Retinal pigment epithelial cell (primary cell): ENCODE measurements around the gene RFNG.
A peak's percentile ranks its signal among the peaks of the same experiment; 100 is the strongest.

Source experiments
- DNase-seq: peaks from one replicate; pipeline ENCODE4 v3.0.0-alpha.2; 2010; ENCODE audit warnings: low read depth
- H3K4me3 ChIP-seq: 2 replicates; pipeline ENCODE4 v1.5.1; 2011; ENCODE audit warnings: mild to moderate bottlenecking, low read length, control low read depth, moderate library complexity
- TF ChIP-seq, protein P1 (sequence below): conservative IDR thresholded peaks from 2 replicates; pipeline ENCODE4 v1.5.1; 2011; ENCODE audit warnings: low read depth, low read length, control low read depth, inconsistent platforms

Gene RFNG

DNA sequence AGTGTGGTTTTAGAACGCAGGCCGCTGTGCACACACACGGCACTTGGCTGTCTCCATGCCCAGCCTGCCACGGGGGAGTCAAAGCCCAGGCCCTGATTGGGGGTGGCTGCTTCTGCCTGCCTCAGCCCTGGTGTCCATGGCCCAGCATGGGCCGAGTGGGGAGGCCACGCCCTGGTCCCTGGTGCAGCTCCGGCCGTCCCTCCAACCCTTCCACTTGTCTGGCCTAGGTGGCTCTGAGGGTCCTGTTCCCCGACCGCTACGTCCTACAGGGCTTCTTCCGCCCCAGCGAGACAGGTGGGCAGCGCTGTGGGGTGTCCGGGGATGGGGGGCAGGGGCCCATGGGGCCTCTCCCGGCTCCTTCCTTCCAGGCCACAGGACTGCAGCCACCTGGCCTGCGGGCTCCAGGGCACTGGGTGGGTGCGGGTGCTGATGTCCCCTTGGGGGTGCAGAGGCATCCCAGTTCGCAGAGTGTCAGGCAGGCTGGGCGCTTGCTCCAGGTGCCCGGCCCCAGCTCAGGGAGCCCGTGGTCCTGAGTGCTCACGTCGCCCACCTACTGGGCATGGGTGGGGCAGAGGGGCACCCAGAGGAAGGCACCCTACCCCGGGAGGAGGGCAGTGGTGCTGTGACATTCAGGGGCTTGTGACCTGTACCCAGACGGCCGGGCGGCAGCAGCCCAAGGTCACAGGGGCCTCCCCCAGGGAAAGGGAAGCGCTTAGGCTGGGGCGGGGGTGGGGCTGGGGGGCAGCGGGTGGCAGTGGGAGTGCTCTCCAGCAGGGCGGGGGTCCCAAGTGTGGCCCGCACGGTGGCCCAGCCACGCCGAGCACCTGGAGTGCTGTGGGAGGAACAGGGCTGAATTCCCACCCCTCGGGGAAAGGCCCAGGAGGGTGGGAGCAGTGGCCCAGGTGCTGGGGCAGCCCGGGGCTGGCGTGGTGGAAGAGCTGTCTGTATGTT, 40.8 kb downstream of the RFNG start:
- TF ChIP-seq, protein P1, sequence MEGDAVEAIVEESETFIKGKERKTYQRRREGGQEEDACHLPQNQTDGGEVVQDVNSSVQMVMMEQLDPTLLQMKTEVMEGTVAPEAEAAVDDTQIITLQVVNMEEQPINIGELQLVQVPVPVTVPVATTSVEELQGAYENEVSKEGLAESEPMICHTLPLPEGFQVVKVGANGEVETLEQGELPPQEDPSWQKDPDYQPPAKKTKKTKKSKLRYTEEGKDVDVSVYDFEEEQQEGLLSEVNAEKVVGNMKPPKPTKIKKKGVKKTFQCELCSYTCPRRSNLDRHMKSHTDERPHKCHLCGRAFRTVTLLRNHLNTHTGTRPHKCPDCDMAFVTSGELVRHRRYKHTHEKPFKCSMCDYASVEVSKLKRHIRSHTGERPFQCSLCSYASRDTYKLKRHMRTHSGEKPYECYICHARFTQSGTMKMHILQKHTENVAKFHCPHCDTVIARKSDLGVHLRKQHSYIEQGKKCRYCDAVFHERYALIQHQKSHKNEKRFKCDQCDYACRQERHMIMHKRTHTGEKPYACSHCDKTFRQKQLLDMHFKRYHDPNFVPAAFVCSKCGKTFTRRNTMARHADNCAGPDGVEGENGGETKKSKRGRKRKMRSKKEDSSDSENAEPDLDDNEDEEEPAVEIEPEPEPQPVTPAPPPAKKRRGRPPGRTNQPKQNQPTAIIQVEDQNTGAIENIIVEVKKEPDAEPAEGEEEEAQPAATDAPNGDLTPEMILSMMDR: no peak
- no peak for DNase-seq
- no peak overlapping the region for H3K4me3 ChIP-seq

DNA sequence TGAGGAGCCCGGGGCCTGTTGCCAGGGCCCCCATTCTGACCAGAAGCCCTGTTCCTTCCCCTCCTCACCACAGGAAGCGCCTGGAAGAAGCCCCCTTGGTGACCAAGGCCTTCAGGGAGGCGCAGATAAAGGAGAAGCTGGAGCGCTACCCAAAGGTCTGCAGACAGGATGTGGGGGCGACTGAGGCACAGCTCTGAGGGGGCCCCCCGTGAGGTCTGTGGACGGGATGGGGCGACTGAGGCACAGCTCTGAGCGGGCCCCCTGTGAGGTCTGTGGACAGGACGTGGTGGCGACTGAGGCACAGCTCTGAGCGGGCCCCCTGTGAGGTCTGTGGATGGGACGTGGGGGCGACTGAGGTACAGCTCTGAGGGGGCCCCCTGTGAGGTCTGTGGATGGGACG, 42.2 kb downstream of the RFNG start:
- H3K4me3 ChIP-seq: no peak overlapping the region
- TF ChIP-seq, protein P1: no peak
- DNase-seq: no peak

DNA sequence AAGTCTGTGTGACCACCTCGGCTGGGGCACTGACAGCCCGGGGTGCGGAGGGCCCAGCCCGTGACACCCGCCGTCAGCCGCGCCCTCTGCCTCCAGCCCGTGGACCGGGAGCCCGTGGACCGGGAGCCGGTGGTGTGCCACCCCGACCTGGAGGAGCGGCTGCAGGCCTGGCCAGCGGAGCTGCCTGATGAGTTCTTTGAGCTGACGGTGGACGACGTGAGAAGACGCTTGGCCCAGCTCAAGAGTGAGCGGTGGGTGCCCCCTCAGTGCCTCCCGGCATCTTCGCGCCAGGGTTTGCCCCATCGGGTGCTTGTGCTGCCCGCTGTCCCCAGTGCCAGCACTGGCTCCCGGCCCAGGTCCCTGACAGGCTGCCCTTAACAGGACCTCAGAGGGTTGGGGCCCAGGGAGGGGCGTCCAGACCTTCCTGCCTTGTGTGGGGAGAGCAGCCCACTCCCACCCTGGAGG, 42.6 kb downstream of the RFNG start:
- DNase-seq: no peak
- H3K4me3 ChIP-seq: no peak overlapping the region
- TF ChIP-seq, protein P1: no peak

GRCh38 chr17:82008258-82008940, 43.2 kb downstream of the RFNG start:
- no peak overlapping the region for H3K4me3 ChIP-seq
- no peak for DNase-seq
- TF ChIP-seq, protein P1: no peak

DNA sequence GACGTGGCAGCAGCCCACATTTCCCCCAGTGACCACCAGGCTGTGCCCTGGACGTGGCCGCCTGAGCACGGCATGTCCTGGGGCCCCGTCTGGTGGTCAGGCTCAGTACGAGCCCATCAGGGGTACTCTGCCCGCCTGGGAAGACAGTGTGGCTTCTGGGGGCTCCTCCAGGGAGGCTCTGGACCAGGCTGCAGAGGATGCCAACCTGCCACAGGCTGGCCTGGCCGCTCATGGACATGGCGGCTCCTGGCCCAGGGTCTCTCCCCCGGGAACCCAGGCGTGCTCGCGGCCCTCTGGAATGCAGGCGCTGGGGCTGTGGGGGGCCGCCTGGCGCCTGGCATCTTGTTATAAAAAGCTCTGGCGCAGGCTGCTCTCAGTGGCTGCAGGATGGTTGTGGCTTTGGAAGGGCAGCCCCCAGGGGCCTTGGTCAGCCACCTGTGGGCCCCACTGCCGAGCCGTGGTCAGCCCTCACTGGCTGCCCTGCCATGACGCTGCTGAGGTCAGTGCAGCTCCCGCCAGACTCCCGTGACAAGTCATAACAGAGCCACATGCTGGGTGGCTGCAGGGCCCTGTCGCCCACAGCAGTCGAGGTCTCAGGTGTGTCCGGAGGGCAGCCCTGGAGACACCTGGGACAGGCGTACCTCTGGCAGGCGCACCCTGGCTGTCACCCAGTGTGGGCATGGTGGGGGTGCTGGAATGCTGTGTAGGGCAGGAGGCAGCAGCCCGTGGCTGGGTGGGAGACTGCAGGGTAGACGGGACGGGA, 43.9 kb downstream of the RFNG start:
- TF ChIP-seq, protein P1: peak; percentile 36
- H3K4me3 ChIP-seq: no peak overlapping the region

DNA sequence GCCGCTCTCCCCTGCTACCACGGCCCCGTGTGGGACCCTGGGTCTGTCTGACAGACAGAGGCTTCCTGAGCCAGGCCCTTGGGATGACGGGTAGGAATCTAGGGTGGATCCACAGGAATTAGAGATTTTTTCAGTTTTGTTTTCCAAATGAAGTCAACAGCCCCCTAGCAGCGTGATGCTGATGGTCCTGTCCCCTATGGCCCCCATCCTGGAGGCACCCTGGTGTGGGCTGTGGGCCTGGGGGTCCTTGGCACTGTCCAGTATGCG, 44.5 kb downstream of the RFNG start:
- DNase-seq: no peak
- no peak overlapping the region for H3K4me3 ChIP-seq
- TF ChIP-seq, protein P1: no peak

More for the DNA sequence above, 43.9 kb downstream of the RFNG start:
- DNase-seq: no peak
